22Rv1 (cell line): ENCODE data around the gene INPP1.

Experiments used
- ZFX ChIP-seq: fragments of 450-650 bp; IDR thresholded peaks from 2 replicates; pipeline ENCODE4 v1.6.1; 2017; ENCODE audit warnings: antibody characterized with exemption, borderline replicate concordance
- TF ChIP-seq, protein P1 (sequence below): fragments of 450-650 bp; IDR thresholded peaks from 2 replicates; pipeline ENCODE4 v1.5.1; 2017; ENCODE audit warnings: mild to moderate bottlenecking

DNA sequence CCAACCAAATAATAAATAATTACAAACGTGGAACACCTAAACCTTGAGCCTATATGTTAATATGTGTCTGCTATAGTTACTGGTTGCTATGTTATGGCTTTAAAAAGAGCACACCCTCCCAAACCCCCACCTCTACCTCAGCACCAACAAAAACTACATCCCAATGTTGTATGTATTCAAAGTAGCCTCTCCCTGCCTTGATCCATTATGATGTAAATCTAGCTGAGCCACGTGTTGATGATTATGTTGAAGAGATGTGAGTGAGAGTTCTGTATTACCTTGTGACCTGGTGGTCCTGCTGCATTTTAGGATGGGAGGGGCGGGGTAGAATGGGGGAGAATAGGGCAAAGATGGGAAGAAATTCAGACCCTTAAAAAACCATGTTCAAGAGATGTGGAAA is 69.6 kb downstream of the INPP1 start:
- TF ChIP-seq, protein P1, sequence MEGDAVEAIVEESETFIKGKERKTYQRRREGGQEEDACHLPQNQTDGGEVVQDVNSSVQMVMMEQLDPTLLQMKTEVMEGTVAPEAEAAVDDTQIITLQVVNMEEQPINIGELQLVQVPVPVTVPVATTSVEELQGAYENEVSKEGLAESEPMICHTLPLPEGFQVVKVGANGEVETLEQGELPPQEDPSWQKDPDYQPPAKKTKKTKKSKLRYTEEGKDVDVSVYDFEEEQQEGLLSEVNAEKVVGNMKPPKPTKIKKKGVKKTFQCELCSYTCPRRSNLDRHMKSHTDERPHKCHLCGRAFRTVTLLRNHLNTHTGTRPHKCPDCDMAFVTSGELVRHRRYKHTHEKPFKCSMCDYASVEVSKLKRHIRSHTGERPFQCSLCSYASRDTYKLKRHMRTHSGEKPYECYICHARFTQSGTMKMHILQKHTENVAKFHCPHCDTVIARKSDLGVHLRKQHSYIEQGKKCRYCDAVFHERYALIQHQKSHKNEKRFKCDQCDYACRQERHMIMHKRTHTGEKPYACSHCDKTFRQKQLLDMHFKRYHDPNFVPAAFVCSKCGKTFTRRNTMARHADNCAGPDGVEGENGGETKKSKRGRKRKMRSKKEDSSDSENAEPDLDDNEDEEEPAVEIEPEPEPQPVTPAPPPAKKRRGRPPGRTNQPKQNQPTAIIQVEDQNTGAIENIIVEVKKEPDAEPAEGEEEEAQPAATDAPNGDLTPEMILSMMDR: no peak
- no peak for TF ChIP-seq ZFX
